BE2C (cell line): ENCODE data around the gene NLN.

ENCODE experiments used
- DNase-seq: peaks from one replicate; pipeline ENCODE4 v3.0.0-alpha.2; 2020
- H3K27me3 ChIP-seq: fragments of 250-450 bp; sonication (Bioruptor Pico); 2 replicates; pipeline ENCODE4 v1.5.1; 2020; ENCODE audit warnings: mild to moderate bottlenecking
- H3K36me3 ChIP-seq: fragments of 250-450 bp; sonication (Bioruptor Pico); 2 replicates; pipeline ENCODE4 v1.5.1; 2020; ENCODE audit warnings: mild to moderate bottlenecking
- H3K4me1 ChIP-seq: fragments of 250-450 bp; sonication (Bioruptor Pico); 2 replicates; pipeline ENCODE4 v1.5.1; 2020
- H3K4me3 ChIP-seq: 2 replicates; pipeline ENCODE4 v1.5.1; 2011; ENCODE audit warnings: low read depth, low read length
- H3K9me3 ChIP-seq: fragments of 250-450 bp; sonication (Bioruptor Pico); 2 replicates; pipeline ENCODE4 v1.5.1; 2020
- TF ChIP-seq, protein P1 (sequence below): IDR thresholded peaks from 2 replicates; pipeline ENCODE4 v1.5.1; 2012; ENCODE audit warnings: mild to moderate bottlenecking, low read depth, low read length

Gene NLN

DNA sequence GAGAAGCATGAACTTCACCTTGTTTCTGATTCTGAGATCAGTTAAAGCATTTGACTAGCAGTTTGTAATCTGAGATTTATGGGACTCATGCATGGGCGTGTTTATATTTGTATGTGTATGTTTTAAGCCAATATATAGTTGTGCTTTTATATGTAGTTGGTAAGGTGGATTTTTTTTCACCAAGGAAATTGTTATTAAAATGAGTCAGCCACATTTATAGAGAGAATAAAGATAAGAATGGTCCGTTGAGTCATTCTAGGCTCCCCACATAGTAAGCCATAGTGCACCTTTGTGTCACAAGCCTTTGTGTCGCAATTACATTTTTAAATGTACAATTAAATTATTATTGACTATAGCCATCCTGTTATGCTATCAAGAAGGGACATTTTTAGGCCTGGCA lies 89.0 kb downstream of the NLN start:
- TF ChIP-seq, protein P1, sequence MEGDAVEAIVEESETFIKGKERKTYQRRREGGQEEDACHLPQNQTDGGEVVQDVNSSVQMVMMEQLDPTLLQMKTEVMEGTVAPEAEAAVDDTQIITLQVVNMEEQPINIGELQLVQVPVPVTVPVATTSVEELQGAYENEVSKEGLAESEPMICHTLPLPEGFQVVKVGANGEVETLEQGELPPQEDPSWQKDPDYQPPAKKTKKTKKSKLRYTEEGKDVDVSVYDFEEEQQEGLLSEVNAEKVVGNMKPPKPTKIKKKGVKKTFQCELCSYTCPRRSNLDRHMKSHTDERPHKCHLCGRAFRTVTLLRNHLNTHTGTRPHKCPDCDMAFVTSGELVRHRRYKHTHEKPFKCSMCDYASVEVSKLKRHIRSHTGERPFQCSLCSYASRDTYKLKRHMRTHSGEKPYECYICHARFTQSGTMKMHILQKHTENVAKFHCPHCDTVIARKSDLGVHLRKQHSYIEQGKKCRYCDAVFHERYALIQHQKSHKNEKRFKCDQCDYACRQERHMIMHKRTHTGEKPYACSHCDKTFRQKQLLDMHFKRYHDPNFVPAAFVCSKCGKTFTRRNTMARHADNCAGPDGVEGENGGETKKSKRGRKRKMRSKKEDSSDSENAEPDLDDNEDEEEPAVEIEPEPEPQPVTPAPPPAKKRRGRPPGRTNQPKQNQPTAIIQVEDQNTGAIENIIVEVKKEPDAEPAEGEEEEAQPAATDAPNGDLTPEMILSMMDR = no peak
- Histone ChIP-seq H3K36me3 (peaks cover 49% of the 10 kb centered on the region), H3K27me3 (no peaks in the 10 kb centered on the region), H3K9me3 (no peaks in the 10 kb centered on the region), H3K4me1 (no peaks in the 10 kb centered on the region), H3K4me3 (no peak overlapping the region)
- no peak for DNase-seq

DNA sequence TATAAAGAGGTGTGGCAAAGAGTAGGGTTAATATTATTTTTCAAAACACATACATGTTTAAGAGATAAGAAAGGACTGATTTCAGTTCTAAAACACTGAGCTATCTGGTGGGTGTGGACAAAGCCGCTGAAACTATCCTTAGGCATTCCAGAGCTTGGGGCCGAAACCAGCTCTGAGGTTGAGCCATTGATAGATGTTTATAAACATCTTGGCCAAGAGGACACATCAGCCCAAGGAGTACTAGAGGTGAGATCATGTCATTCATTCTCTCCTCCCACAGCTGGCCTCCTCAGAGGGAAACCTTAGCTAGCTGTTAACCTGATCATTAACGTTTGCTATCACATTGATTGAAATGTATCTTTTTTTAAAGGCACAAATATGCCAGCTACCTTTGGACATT lies 89.9 kb downstream of the NLN start:
- H3K36me3 ChIP-seq = peaks cover 45% of the 10 kb centered on the region
- H3K27me3 ChIP-seq = no peaks in the 10 kb centered on the region
- H3K4me1 ChIP-seq = no peaks in the 10 kb centered on the region
- no peak for DNase-seq
- TF ChIP-seq, protein P1 = no peak
- H3K4me3 ChIP-seq = no peak overlapping the region
- no peaks in the 10 kb centered on the region for H3K9me3 ChIP-seq

DNA sequence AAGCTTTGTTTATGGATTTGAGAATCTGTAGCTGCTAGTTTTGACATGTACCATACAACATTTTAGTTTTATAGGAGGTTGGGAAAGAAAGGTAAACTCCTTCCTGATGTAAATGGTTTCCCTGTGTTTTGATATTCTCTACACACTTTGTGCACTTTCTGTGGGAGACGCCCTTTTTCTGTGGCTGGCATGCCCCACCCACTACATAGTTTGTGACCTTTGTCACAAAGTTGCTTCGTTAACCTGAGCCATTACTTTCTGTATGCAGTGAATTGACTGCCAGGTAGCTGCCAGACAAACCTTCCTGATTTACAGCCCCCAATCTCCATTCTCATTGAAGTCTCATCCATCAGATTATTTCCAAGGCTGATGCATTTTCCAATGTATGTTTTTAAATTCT lies 90.6 kb downstream of the NLN start:
- H3K27me3 ChIP-seq = no peaks in the 10 kb centered on the region
- no peaks in the 10 kb centered on the region for H3K9me3 ChIP-seq
- peaks cover 45% of the 10 kb centered on the region for H3K36me3 ChIP-seq
- TF ChIP-seq, protein P1 = no peak
- no peaks in the 10 kb centered on the region for H3K4me1 ChIP-seq
- no peak for DNase-seq
- no peak overlapping the region for H3K4me3 ChIP-seq

DNA sequence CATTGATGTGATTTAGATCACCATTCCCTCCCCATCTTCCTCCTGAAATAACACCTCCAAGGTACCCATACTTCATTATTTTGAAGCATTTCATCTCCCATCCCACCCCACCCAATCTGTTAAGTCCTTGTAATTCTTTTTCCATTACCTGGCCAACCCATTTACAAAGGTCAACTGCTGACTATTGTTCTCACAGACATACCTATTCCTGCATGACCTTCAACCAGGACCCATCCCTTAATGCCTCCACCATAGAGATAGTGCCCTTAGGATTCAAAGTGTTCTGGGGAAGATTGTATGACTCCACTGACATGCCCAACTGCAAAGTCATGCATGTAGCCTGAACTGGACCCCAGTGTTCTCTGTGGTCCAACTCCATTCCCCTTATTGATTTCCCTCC lies 91.2 kb downstream of the NLN start:
- Histone ChIP-seq H3K4me1 (no peaks in the 10 kb centered on the region), H3K9me3 (no peaks in the 10 kb centered on the region), H3K27me3 (no peaks in the 10 kb centered on the region), H3K36me3 (peaks cover 45% of the 10 kb centered on the region), H3K4me3 (no peak overlapping the region)
- TF ChIP-seq, protein P1 = no peak
- no peak for DNase-seq

DNA sequence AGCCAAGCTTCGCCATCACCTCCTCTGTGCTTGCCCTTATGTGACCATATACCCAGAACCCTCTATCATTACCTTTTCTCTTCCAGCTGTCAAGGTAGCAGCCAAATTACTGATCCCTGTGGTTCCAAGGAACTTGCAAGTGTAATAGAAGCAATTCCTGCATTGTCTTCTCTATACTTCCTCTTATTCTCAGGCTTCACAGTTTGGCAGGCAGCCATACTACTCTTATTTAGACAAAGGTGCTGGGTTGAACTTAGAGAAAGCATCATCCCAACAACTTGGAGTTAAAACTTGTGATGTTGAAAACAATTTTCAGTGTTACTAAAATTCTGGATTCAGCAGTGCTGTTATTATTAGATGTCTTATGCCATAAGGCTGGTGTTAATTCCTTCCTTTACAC lies 93.2 kb downstream of the NLN start:
- TF ChIP-seq, protein P1 = no peak
- DNase-seq = no peak
- H3K9me3 ChIP-seq = no peaks in the 10 kb centered on the region
- no peak overlapping the region for H3K4me3 ChIP-seq
- H3K27me3 ChIP-seq = no peaks in the 10 kb centered on the region
- no peaks in the 10 kb centered on the region for H3K4me1 ChIP-seq
- peaks cover 37% of the 10 kb centered on the region for H3K36me3 ChIP-seq

DNA sequence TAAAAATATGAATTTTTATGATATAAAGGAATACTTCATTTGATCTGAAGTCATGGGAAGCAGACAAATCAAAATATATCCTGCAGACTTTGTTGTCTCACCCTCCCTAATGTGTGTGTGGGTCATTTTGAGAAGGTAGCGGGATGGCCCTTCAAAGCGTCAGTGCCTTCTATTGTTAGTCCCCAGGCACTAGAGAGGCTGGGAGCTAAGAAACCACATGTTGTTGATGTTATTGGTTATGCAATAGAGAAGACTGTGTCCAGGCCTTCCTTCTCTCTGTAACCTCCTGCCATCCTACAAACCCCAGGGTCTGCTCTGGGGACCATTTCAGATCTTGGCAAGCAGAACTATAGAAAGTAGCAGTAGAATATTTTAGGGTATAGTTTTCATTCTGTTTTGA lies 94.7 kb downstream of the NLN start:
- TF ChIP-seq, protein P1 = no peak
- H3K36me3 ChIP-seq = peaks cover 21% of the 10 kb centered on the region
- DNase-seq = no peak

More for the DNA sequence above, 94.7 kb downstream of the NLN start:
- Histone ChIP-seq H3K27me3 (no peaks in the 10 kb centered on the region), H3K4me3 (no peak overlapping the region), H3K9me3 (no peaks in the 10 kb centered on the region), H3K4me1 (no peaks in the 10 kb centered on the region)
